Daoy (cell line): ENCODE measurements around the gene MAML1. TPM values are rescaled to one million over a fixed set of nuclear protein-coding genes. Genes with fewer than 3 reads are reported as not detected.
"Not testable (repeated sequence)": the region's sequence is repeated elsewhere in the genome, so short reads cannot be mapped to it uniquely, and the experiment has no call there.

Experiments
- DNase-seq: peaks from one replicate; pipeline ENCODE4 v3.0.0-alpha.2; 2015; ENCODE audit warnings: low read depth
- total RNA-seq: library from RNA; depleted of rRNA; stranded (reverse); fragments of >200 nt; shearing (Covaris generic); gene quantifications from 2 replicates; pipeline ENCODE4 v1.2.3, GENCODE V29; 2014

The MAML1 gene
- total RNA-seq, 1 experiment from 2014 or later: 7.9 TPM

DNA sequence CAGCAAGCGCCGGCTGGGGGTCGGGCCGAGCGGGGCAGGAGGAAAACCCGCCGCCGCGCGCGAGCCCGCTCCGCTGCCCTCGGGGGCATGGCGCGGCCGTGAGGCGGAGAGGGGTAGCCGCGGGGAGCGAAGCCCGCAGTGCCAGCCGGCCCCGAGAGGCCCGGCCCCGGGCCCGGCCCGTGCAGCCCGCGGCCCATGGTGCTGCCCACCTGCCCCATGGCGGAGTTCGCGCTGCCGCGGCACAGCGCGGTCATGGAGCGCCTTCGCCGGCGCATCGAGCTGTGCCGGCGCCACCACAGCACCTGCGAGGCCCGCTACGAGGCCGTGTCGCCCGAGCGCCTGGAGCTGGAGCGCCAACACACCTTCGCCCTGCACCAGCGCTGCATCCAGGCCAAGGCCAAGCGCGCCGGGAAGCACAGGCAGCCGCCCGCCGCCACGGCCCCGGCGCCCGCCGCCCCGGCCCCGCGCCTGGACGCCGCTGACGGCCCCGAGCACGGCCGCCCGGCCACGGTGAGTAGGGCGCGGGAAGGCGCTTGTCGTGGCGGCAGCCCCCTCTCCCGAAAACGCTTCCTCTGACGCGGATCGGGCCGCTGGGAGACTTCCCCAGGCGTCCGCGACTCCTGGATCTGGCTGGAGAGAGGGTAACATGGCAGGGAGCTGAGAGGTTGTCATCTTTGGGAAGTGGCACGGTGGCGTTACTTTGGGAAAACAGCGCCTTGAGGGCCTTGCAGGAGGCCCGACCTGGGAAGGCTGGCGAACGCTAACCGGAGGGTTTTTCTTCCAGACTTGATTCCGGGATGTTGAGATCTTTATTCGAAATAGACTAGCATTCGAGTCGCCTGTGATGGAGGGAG, 523 bp downstream of the MAML1 start:
- peak; percentile 55 for DNase-seq

DNA sequence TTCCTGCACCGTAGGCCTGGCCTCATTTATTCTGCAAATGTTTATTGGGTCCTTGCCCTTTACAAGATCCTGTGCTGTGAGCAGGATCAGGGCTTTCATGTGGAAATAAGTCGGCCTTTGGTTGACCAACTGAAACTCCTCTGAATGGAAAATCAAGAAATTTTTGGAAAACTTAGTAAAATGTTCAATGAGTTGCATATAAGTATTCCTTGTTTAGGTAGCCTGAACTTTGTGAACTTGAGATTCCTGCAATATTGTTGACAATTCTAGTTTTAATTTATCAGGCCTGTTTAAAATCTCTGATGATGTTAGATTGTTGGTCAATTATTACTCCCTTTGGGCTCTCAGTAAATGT, 1.1 kb downstream of the MAML1 start:
- no peak for DNase-seq

GRCh38 chr5:179734536-179735164, 2.0 kb downstream of the MAML1 start:
- no peak for DNase-seq

GRCh38 chr5:179738742-179739141, 6.1 kb downstream of the MAML1 start:
- no peak for DNase-seq

- not testable (repeated sequence) for DNase-seq
Observed at GRCh38 chr5:179744106-179744505, 11.5 kb downstream of the MAML1 start.

DNA sequence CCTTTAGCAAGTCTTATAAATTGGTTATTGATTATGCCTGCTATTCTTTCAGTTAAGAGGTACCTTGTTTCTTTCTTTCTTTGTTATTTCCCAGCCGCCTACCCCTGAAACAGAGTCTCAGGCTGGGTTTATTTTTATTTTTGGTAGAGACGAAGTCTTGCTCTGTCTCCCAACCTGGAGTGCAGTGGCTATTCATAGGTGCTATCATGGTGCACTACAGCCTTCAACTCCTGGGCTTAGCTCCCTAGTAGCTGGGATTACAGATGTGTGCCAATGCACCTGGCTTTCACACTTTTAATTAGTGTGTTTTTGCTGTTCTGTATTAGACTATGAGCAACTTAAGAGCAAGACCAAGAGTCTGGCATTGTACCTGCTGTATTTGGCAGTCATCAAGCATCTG, 14.2 kb downstream of the MAML1 start:
- DNase-seq: no peak

DNA sequence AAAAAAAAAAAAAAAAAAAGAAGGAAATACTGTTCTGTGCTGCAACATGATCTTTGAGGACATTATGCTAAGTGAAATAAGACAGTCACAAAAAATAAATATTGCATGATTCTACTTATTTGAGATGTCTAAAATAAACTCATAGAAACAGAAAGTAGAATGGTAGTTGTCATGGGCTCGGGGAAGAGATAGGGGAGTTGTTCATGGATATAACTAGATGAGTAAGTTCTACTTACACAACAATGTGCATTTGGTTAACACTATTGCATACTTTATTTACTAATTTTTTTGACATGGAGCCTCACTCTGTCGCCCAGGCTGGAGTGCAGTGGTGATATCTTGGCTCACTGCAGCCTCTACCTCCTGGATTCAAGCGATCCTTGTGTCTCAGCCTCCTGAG, 15.2 kb downstream of the MAML1 start:
- no peak for DNase-seq

GRCh38 chr5:179749857-179750508, 17.4 kb downstream of the MAML1 start:
- DNase-seq: no peak

DNA sequence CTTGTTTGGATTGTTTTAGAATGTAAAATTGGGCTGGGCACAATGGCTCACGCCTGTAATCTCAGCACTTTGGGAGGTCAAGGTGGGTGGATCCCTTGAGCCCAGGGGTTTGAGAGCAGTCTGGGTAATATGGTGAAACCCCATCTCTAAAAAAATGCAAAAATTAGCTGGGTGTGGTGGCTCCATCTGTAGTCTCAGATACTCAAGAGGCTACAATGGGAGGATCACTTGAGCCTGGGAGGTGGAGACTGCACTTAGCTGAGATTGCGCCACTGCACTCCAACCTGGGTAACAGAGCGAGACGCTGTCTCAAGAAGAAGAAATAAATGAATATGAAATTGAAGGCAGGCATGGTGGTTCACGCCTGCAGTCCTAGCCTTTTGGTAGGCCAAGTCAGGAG, 21.3 kb downstream of the MAML1 start:
- DNase-seq: no peak

DNA sequence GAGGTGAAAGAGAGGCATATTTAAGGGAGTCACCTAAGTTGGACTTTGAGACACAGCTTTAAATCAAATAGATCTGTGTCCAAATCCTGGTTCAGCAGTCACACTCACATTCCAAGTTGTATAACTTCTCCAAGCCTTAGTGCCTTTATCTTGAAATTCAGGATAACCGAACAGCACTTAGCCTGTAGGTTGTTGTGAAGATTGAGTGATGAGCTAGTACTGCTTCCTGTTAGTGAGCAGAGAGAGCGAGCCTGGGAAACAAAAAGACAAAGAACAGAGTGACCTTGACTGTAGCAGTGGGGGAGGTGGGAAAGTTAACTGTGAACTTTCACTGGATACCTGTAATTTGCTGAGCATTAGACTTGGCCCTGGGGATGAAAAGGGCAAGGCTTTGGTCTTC, 22.4 kb downstream of the MAML1 start:
- no peak for DNase-seq

- DNase-seq: no peak
Observed at GRCh38 chr5:179758955-179759354, 26.3 kb downstream of the MAML1 start.

DNA sequence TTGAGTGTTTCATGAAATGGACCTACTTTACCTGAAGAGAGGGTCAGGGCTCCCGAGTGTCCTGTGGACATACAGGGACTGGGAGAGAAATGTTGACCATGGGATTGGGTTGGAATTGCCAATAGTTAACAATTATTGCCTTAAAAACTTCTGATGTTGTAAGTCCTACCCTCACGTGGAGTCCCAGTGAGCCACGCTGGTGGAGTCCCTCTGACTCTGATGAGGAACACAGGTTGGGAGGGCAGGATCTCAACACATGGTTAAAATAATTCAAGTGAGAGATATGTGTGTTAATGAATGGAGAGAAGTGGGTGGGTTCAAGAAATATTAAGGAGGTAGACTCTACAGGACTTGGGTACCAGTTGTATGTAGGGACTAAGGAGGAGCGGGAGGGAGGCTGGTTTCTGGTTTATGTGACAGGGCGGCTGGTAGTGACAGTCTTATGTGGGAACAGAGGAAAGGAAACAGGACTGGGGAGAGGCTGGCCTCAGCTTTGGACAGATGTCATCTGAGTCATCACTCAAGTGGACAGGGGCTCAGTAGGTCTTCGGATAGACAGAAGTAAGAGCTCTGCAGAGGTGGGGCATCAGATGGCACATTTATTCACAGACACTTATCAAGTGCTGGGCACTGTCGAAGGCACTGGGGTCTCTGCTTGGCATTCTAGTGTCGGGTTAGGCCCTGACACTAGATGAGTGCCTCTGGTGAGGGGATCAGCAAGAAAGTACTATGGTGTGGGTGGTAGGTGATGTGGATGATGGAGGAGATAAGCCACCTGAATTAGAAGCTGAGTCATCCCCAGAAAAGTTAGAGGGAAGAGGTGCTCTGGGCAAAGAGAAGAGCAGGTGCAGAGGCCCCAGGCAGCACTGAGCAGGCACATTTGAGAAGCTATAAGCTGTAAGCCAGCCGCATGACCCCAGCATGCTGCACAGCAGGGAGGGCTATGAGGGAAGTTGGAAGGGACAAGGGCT, 27.2 kb downstream of the MAML1 start:
- no peak for DNase-seq

DNA sequence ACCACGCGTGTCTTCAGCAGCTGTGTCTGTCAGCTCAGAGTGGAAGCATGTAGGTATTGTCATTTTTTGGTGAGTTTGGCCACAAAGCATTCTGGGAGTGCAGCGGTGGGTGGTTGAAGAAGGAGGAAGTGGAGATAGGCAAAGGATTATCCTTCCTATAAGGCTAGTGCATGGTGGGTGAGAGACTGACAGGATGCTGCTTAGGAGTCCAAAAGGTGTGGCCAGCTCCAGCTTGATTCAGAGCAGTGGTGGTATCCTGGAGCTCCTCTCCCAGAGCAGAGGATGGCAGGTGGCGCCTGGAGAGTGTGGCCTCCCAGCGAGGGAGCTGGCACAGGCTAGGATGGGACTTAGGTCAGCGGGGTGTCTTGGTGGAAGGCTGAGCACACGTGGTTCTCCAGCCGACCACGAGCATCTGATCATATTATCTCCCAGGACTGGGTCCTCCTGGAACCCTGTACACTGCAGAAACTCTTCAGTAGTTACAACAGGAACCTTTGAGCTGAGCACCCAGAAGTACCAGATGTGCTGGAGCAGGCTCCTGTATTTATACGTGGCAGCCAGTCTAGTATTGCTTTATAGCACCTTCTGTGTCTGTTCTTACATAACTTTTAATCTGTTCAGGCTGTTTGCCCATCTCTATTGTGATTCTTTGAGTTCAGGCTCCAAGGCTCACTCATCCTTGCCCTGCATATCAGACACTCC, 29.6 kb downstream of the MAML1 start:
- no peak for DNase-seq

- DNase-seq: peak; percentile 39
Observed at GRCh38 chr5:179762781-179763176, 30.2 kb downstream of the MAML1 start.

- DNase-seq: peak; percentile 85
Observed at GRCh38 chr5:179763215-179763945, 30.8 kb downstream of the MAML1 start.

DNA sequence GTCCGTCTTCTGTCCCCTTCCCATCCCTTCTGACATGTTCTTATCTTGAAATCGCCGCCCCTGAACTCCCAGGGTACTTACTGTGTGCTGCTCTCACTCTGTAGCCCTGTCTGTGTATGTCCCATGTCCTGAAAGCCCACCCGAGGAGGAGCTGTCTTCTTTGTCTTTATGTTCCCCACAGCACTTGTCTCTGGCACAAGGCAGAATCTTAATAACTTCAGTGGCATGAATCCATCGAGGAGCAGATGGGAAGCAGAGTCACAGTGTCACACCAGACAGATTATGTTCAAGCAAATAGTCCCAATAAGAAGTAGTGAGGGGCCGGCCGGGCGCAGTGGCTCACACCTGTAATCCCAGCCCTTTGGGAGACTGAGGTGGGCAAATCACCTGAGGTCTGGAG, 31.4 kb downstream of the MAML1 start:
- no peak for DNase-seq

DNA sequence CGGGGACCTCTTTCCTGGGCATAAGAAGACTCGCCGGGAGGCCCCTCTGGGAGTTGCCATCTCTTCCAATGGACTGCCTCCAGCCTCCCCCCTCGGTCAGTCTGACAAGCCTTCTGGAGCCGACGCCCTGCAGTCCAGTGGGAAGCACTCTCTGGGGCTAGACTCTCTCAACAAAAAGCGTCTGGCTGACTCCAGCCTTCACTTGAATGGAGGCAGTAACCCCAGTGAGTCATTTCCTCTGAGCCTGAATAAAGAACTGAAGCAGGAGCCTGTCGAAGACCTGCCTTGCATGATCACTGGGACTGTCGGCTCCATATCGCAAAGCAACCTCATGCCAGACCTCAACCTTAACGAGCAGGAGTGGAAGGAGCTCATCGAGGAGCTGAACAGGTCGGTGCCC, 32.8 kb downstream of the MAML1 start:
- DNase-seq: peak; percentile 92

GRCh38 chr5:179766021-179766725, 33.6 kb downstream of the MAML1 start:
- peak; percentile 85 for DNase-seq

- no peak for DNase-seq
Observed at GRCh38 chr5:179766726-179767455, 34.3 kb downstream of the MAML1 start.
